ENCODE results near the gene MPDU1.

DNA sequence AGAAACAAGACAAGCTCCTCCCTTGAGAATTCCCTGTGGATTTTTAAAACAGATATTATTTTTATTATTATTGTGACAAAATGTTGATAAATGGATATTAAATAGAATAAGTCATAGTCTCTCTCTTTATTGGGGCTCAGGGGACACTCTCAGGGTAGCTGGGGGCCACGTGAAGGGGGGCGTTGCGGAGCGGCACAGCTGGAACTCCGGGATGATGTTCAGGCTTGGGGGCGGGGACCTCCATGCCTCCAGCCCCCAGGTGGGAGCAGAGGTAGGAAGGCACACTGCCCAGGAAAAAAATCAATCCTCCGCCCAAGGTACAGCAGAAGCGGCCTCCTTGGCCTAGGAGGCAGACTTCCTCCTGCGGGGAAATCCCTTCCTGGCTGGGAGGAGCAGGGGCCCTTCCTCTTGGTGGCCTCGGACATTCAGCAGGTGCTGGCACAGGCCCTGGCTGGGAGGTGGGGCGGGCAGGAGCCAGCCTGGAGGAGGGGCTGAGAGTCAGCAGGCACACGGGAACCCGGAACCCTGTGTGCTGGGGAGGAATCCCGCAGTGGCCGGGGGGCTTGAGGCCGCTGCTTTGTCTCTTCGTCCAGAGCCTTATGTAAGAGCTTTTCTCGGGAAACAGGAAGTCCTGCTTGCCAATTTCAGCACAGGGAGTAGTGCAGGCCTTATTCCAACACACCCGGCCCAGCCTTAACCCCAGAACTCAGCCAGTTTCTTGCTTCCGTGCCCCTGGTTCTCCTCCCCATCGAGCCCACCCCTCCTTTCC is 25.7 kb upstream of the MPDU1 start:
- TF ChIP-seq, protein P1, sequence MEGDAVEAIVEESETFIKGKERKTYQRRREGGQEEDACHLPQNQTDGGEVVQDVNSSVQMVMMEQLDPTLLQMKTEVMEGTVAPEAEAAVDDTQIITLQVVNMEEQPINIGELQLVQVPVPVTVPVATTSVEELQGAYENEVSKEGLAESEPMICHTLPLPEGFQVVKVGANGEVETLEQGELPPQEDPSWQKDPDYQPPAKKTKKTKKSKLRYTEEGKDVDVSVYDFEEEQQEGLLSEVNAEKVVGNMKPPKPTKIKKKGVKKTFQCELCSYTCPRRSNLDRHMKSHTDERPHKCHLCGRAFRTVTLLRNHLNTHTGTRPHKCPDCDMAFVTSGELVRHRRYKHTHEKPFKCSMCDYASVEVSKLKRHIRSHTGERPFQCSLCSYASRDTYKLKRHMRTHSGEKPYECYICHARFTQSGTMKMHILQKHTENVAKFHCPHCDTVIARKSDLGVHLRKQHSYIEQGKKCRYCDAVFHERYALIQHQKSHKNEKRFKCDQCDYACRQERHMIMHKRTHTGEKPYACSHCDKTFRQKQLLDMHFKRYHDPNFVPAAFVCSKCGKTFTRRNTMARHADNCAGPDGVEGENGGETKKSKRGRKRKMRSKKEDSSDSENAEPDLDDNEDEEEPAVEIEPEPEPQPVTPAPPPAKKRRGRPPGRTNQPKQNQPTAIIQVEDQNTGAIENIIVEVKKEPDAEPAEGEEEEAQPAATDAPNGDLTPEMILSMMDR (conservative IDR thresholded peaks at IDR 0.05; ENCODE audit: low read depth, low read length), result no peak
- TF ChIP-seq, protein P2, sequence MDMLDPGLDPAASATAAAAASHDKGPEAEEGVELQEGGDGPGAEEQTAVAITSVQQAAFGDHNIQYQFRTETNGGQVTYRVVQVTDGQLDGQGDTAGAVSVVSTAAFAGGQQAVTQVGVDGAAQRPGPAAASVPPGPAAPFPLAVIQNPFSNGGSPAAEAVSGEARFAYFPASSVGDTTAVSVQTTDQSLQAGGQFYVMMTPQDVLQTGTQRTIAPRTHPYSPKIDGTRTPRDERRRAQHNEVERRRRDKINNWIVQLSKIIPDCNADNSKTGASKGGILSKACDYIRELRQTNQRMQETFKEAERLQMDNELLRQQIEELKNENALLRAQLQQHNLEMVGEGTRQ (IDR thresholded peaks at IDR 0.05; ENCODE audit: low read depth, low read length), result no peak
- TF ChIP-seq POLR2A (IDR thresholded peaks at IDR 0.05; ENCODE audit: low read depth, low read length), result no peak
- no peak for TF ChIP-seq RFX5 (IDR thresholded peaks at IDR 0.05; ENCODE audit: low read depth, low read length)
- TF ChIP-seq CEBPB (IDR thresholded peaks at IDR 0.05; ENCODE audit: low read depth, low read length), result no peak
- TF ChIP-seq SMC3 (IDR thresholded peaks at IDR 0.05; ENCODE audit: low read depth, low read length), result no peak
- TF ChIP-seq MXI1 (IDR thresholded peaks at IDR 0.05; ENCODE audit: borderline replicate concordance, low read depth, low read length), result no peak
- TF ChIP-seq BHLHE40 (IDR thresholded peaks at IDR 0.05; ENCODE audit: low read depth, low read length), result no peak
- TF ChIP-seq RAD21 (IDR thresholded peaks at IDR 0.05; ENCODE audit: low read length), result no peak
- TF ChIP-seq MAFK (IDR thresholded peaks at IDR 0.05; ENCODE audit: low read depth, low read length), result no peak

Measured in IMR-90 (cell line).